C4-2B (cell line): ENCODE measurements around the gene SLC35A1.

Experiments used
- CTCF ChIP-seq: fragments of 450-650 bp; conservative IDR thresholded peaks from 2 replicates; pipeline ENCODE4 v1.5.1; 2017; ENCODE audit warnings: mild to moderate bottlenecking
- ZFX ChIP-seq: fragments of 450-650 bp; IDR thresholded peaks from 2 replicates; pipeline ENCODE4 v1.6.1; 2017

- TF ChIP-seq CTCF (no peak), ZFX (no peak)
Measured at GRCh38 chr6:87431263-87431662, 41.5 kb upstream of the SLC35A1 start.
